Left forelimb (tissue), 1 donor: ENCODE results near the gene RBM39.
"Not testable (repeated sequence)": the region's sequence is repeated elsewhere in the genome, so short reads cannot be mapped to it uniquely, and the experiment has no call there.

Experiments
- DNase-seq: peaks from one replicate; pipeline ENCODE4 v3.0.0-alpha.2; 2018; ENCODE audit warnings: low spot score

The RBM39 gene

DNA sequence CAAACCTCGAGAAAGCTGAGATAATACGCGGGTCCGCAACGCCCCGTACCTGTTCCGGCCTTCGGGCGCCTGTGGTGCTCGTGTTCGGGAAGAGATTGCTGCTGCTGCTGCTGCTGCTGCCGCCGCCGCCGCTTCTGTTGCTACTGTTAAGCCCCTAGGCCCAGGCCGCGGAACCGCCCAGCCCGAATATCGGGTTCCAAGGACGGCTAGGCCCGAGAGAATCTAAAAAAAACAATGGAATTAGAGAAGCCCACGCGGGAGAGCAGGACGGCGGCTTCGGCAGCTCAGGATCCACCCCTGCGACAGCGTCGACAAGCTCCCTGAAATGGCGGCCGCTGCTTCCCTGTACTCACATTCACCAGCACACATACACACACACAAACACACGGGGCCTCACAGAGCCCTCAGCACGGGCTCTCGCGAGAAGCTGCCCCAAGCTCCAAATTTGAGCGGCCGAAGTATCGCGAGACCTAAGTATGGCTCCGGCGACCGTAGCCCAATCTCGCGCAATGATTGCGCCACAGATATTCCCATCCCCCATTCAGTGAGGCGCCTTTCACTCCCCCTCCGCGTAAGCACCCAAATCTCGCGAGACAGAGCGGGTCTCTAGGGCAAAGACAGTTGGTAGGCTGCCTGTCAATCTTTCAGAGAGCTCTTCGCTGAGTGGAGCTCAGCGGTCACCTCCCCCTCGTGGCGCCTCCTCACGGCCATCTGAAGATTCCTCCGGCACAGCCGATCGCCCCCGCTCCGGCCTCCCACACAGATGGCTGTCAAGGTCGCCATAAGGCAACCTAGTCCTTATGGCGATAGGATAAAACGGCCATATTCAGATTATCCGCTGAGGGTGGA, at the start of gene RBM39:
Gene RBM39, minus strand, starts transcription at position 369 of the 849 bp plus-strand sequence. CDS start 1,386 bp downstream, outside the sequence.
- DNase-seq, result peak; percentile 100

DNA sequence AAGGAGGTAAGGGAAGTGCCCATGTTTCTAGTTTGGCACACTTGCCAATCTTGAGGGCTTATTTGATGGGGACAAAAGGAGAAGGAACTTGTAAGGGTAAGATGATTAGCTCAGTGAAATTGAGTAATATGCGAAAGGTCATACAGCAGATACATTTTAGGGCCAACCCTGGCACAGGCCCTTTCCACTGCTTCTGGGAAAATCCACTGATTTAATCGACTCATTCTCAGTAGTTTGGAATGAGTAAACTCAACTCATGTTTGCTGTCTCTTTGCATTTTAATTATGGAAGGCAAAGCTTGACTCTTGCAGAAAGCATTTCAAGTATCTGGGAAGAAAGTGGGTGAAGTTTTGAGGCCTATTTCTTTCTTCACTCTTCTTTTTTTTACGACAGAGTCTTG, 49.8 kb upstream of the RBM39 start:
- no peak for DNase-seq

- no peak for DNase-seq
Observed at GRCh38 chr20:35791097-35791496, 49.0 kb upstream of the RBM39 start.

DNA sequence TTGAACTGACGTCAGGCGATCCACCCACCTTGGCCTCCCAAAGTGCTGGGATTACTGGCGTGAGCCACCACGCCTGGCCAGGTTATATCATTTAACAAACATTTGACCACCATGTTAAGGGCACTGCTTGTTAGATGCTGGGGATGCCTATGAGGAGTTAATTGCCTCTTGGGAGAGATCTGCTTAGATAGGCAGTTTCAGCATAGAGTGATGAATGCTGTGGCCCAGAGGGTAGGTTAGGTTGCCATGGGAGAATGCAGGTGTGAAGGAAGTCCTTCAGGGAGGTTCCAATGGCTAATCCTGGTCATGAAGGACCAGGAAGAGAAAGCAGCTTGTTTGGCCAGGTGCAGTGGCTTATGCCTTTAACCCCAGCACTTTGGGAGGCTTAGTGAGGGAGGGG, 46.7 kb upstream of the RBM39 start:
- DNase-seq, result no peak

GRCh38 chr20:35785541-35785940, 43.5 kb upstream of the RBM39 start:
- not testable (repeated sequence) for DNase-seq

GRCh38 chr20:35783811-35784210, 41.8 kb upstream of the RBM39 start:
- not testable (repeated sequence) for DNase-seq

GRCh38 chr20:35776513-35777101, 34.5 kb upstream of the RBM39 start:
- no peak for DNase-seq

DNA sequence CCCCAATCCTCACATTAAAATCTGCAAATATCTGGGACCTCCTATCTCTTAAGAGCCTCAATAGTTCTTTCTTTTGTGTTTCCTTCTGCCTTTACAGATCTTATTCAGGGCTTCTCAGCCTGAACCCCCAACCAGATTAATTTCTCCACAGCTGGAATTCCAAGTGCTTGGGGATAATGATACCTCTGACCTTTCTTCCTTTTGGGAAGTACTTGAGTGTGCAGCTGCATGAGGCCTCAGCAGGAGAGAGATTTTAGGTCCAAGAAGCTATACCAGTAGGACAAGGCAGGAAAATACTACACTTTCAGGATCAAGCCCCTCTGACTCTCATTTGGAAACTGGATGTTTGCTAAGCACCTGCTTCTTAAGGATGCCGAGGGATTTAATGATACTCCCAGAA, 32.3 kb upstream of the RBM39 start:
- DNase-seq, result no peak

DNA sequence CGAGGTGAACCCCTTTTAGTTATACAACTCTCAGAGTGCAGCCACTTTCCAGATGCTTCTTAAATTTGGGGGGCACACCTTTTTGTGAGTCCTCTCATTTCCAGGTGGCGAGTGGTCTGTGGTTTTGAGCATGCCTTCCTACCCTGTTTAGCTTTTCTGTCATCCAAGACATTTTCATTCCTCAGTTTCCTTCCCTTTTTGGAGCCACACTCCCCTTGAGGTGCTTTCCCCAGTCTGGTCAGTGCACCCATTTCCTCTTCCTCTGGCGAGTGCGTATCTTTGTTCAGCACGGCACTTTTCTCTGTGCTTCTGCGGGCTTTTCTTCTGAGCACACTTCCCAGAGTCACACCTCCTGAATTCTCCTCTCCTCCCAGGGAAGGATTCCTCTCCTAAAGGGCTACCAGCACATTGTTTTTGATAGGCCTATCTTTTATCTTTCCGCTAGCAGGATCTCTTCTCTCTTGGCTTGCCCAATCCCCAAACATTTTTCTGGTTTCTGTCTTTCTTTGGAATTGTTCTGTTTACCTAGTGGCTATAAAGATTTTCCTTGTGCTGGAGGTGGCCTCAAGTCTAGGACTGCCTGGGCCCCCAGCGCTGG, 31.2 kb upstream of the RBM39 start:
- DNase-seq, result no peak

- DNase-seq, result no peak
Observed at GRCh38 chr20:35772563-35773058, 30.6 kb upstream of the RBM39 start.

DNA sequence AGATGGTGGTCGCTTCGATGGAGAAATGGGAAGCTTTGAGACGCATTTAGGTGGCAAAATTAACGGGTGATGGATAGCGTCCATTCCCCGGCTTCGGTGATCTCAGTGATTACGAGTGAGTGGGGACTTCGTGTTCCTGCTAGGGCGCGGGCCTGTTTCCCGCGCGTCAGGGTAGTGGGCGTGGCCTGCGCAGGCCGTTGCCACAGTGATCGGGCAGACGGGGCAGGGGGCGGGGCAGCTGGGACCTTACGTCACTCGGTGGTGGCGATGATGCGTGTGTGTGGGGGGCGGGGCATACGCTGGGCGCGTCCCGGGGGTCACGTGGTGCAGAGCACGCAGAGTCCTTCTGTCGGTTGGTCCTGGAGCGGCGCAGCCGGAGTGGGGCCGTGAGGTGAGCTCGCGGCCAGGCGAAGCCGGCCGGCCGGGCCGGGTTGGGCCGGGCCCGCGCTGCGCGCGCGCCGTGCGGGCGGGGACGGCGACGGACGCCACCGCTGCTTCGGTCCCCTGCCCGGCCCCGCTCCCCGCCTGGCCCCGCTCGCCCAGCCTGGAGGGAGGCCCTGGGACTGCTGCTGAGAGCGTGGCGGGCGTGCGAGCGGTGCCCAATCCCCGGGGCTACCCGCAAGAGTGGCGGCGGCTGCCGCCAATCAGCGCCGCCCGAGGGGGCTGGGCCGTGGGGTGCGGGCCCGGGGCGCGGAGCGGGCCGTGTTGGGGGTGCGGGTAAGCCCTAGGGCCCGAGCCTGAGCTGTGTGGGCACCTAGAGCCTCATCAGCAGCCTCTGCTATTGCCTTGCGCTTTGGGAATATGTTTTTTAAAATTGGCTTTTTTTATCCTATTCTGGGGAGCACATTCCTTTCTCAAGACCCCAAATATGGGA, 29.9 kb upstream of the RBM39 start, which contains the start of gene PHF20:
Gene PHF20, plus strand, starts transcription at position 327 of the 874 bp plus-strand sequence. CDS start 29,508 bp downstream, outside the sequence.
- peak; percentile 99 for DNase-seq

GRCh38 chr20:35771367-35771688, 29.3 kb upstream of the RBM39 start:
- DNase-seq, result no peak

DNA sequence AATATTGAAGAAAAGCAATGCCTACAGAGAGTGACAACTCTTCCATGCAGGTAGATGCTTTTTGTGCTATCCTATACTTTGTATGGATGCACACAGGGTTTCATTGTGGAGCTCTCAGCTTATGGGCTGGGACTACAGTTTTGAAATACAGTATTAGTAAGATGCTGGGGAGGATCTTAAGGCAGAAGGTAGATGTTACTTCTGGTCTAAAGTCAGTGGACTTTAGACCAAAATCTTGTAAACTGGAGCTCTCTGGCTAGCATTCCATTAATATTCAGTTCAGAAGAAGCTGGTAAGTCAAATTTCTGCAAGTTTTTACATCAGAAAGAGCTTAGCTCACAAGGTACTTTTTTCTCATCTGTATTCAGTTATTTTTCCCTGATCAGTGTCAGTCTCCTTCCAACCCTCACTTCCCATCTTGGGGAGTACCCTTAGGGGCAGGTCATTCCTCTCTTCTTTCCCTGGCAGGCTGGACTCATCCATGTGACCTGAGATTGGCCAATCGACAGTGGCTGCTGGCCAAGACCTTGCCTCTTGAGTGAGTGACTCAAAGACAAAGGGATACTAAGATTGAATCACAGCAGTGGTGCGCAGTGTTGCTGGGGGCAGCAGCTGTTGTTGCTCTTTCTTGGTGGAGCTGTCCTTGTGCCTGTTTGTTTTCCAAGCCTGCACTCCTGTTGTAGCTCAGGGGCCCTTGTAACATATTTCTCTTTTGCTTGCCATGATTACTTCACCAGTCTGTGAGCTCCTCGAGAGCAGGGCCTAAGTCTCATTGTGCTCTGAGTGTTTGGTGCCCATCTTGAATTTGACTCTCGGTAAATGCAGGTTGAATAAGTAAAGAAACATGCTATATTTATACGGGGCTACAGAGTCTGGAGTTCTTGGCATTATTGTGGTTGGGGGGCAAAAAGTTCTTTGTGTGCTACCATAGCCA, 26.9 kb upstream of the RBM39 start:
- peak; percentile 85 for DNase-seq

GRCh38 chr20:35767683-35768481, 25.8 kb upstream of the RBM39 start:
- no peak for DNase-seq

GRCh38 chr20:35766843-35767242, 24.8 kb upstream of the RBM39 start:
- no peak for DNase-seq

- not testable (repeated sequence) for DNase-seq
Observed at GRCh38 chr20:35764936-35765335, 22.9 kb upstream of the RBM39 start.

GRCh38 chr20:35762461-35762860, 20.4 kb upstream of the RBM39 start:
- no peak for DNase-seq

DNA sequence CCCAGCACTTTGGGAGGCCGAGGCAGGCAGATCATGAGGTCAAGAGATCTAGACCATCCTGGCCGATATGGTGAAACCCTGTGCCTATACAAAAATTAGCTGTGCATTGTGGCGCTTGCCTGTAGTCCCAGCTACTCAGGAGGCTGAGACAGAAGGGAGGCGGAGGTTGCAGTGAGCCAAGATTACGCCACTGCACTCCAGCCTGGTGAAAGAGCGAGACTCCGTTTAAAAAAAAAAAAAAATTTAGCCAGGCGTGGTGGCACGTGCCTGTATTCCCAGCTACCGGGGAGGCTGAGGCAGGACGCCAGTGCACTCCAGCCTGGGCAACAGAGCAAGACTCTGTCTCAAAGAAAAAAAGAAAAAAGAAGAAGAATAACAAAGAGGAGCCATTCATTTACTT, 19.5 kb upstream of the RBM39 start:
- not testable (repeated sequence) for DNase-seq

- DNase-seq, result no peak
Observed at GRCh38 chr20:35757098-35757705, 15.1 kb upstream of the RBM39 start.
